HG03095 (cell line): Measurements from ENCODE around the gene IGF2BP1.
"Not testable (repeated sequence)": the region's sequence is repeated elsewhere in the genome, so short reads cannot be mapped to it uniquely, and the experiment has no call there.

Experiments used
- ATAC-seq: cut with Tn5 transposase; IDR thresholded peaks from one replicate; pipeline ENCODE4 v1.9.1; 2021; ENCODE audit warnings: moderate library complexity; ENCODE audit not compliant: unreplicated experiment

Gene IGF2BP1

GRCh38 chr17:49090878-49091594, 93.9 kb downstream of the IGF2BP1 start:
- no peak for ATAC-seq

DNA sequence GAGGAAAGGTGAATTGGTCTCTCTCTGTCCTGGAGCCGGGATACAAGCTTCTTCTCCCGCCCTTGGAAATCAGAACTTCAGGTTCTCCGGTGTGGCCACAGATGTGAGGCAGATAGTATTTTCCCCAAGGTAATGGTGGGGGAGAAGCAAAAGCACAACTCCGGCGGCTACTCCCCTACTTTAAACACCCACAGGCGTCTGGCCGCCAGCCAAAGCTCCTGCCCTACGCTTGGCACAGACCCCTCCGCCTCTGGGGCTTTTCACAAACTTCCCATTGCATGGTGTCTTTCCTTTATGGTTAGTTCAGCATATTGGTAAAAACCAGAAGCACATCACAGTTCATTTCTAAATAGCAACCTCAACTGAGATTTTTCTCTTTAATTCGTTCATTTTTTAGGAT, 95.9 kb downstream of the IGF2BP1 start:
- ATAC-seq, result no peak

DNA sequence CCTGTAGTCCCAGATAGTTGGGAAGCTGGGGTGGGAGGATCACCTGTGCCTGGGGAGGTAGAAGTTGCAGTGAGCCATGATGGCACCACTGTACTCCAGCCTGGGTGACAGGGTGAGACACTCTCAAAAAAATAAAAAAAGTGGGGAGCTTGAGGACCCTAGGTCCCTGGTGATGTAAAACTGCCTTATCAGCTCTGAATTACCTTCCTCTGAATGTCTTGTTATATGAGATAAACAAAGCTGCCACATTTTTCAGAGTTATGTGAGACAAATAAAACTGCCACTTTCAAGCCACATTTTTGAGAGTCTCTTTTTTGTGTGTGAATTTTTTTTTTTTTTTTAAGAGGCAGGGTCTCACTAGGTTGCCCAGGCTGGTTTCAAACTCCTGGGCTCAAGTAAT, 103.4 kb downstream of the IGF2BP1 start:
- no peak for ATAC-seq

DNA sequence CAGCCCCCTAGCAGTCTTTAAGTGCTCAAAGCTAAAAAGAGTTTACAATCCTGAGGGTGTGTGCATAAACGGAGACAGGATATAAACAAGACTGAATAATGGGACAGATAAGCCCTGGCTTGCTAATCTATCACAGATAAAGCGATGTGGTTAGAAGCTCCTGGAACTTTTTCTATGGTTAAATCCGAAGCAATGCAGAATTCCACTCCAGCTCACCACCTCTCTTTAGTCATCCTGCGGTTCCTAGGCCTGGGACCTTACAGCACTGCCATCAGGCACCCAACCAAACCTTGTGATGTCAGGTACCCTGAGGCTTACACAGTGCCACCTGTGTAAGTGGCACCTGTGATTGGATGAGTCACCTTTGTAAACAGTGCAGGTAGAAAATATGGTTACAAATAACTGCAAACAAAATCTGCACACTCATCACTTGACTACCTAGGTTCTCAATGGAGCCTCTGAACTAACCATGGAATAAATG, 103.9 kb downstream of the IGF2BP1 start:
- ATAC-seq, result no peak

GRCh38 chr17:49103360-49103759, 106.2 kb downstream of the IGF2BP1 start:
- not testable (repeated sequence) for ATAC-seq

DNA sequence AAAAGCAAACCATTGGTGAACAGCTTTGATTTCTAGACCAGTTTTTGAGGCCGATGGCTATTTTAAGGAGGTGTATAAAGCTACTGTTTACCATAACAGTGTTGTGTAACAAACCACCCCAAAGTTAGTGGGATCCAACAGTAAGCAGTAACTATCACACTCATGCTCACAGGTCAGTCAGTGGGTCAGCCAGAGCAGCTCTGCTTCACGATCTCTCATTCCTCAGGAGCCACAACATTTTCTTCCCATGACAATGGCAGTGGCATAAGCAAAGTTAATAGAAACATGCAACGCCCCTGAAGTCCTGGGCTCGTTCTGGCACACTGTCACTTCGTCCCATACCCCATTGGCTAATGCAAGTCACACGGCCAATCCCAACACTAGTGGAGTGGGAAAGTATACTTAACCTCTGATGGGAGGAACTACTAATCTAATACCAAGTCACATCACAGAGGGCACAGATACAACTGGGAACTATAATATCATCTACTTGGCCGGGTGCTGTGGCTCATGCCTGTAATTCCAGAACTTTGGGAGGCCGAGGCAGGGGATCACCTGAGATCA, 107.4 kb downstream of the IGF2BP1 start:
- ATAC-seq, result no peak
